CD4-positive, alpha-beta T cell treated with Interleukin-12 subunit alpha and Interleukin-12 subunit beta, for 1 hour (primary cell): ENCODE results near the gene SPATA13.
"Not testable (repeated sequence)": the region's sequence is repeated elsewhere in the genome, so short reads cannot be mapped to it uniquely, and the experiment has no call there.

Source experiments
- DNase-seq: peaks from one replicate; pipeline ENCODE4 v3.0.0-alpha.2; 2020

SPATA13 gene

DNA sequence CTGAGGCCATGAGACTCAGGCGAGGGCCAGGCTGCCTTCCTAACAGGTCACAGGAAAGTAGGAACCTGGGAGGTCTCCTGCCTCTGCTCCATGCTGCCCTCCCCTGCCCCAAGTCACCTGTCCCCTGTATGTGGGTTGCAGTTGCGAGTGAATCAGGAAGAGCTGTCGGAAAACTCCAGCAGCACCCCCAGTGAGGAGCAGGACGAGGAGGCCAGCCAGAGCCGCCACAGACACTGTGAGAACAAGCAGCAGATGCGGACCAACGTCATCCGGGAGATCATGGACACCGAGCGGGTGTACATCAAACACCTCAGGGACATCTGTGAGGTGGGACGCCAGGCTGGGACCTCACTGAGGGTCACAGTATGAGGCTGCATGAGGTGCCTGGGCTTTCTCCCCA is 126.1 kb downstream of the SPATA13 start:
- no peak for DNase-seq

DNA sequence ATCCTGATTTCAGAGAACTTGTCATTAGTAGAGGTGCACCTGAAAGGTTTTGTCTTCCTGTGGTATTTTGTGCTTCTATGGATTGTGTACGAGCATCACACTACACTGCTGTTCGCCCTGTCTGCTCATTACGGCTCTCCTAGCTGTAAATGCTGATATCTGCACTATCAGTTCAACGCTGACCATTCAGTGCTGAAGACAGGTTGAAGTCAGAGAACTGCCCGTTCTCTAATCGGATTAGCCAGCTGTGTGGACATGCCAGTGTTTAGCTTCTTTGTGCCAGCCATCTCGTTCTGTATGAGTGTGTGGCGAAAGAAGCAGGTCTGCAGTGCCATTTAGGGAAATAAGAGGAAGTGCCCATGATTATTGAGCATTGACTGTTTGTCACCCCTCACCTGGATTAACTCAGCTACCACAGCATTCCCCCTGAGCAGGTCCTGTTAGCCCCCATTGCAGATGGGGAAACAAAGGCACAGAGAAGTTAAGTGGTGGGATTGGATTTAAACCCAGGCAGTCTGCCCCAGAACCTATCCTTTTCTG is 127.3 kb downstream of the SPATA13 start:
- no peak for DNase-seq

DNA sequence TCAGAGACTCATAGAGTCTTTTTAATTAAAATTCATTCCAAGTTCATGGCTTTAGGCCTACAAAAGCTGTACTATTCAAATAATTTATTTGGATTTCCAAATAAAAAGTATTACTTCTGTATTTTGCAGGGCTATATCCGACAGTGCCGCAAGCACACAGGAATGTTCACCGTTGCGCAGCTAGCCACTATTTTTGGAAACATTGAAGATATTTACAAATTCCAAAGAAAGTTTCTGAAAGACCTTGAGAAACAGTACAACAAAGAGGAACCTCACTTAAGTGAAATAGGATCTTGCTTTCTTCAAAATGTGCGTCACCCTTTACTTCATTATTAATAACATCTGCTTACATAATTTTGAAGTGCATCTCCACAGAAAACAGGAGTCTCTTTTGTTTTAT is 128.3 kb downstream of the SPATA13 start:
- no peak for DNase-seq

- DNase-seq = no peak
These were observed 129.9 kb downstream of the SPATA13 start for GRCh38 chr13:24290280-24290932.

GRCh38 chr13:24292481-24292880 is 132.0 kb downstream of the SPATA13 start:
- DNase-seq = no peak

GRCh38 chr13:24293746-24294145 is 133.2 kb downstream of the SPATA13 start:
- no peak for DNase-seq

DNA sequence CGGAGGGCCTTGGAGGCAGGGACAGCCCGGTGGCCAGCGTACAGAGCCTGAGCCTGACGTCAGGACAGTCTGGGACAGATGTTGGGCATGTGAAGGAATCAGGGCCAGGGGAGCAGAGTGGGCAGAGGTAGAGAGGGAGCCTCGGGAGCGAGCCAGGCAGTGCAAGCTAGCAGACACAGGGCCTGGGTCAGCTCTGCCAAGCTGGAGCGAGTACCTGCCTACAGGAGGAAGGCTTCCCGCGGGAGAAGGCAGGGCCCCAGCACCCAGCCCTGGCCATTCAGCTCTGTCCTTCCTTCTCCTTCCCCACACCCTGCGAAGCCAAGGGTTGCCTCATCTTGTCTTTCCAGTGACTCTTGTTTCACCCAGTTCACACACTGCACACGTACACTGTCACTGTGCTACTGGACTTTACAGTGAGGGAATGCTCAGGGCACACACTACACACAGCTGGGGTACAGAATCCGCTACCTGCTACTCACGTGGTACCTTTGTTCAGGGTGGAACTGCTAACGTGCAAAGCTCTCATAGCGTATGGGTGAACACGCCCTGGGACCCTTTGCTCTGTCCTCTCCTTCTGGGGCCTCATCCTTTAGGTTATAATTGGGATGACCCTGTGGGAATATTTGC is 139.1 kb downstream of the SPATA13 start:
- no peak for DNase-seq

GRCh38 chr13:24301434-24301833 is 140.9 kb downstream of the SPATA13 start:
- no peak for DNase-seq

DNA sequence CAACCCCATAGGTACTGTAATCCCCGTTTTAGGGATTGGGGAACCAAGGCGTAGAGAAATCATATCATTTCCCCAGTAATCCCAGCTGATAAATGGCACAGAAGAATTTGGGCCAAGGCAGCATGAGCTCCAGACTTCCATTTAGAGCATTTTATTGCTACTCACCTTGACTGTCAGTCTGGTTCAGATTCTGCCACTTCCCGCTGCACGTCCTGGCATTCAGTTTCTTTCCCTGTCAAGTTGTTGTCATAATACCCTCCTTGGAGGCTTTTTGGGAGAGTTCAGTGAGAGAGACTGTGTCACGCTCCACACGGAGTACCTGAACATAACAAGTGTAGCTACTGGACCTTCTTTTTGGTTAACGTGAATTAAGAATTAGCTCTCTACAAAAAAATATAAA is 141.4 kb downstream of the SPATA13 start:
- no peak for DNase-seq

DNA sequence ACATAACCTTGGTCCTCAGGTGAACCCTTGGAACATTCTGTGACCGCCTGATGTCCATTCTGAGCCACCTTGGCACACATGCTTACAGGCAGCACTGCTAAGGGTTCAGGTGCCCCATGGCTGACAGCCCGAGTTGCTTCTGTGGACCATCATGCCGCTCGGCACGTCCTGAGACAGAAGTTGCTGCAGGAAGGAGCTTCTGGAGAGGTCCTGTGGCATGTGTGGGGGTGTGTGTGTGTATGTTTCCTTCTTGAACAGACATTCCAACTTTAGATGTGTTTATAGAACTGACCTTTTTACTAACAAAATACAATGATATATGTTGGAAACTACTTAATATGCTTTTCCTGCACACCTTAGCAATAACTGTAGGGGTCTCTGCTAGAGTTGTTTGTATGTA is 144.1 kb downstream of the SPATA13 start:
- DNase-seq = no peak

DNA sequence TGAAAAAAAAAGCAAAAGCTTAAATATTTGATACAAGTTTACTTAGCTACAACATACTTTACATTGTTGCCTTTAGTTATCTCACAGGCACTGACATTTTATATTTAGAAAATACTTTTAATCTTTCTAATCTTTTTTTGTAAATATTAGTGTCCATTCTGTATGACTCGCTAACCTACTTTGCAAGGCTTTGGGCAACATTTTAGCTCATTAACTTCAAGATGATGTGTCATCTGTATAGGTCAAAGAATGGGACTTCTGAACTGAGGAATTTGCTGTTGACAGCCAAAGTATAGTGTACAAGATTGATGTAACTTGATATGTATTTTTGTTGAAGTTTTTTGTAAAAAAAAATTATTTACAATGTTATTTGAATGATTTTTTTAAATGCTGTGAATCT is 146.1 kb downstream of the SPATA13 start:
- DNase-seq = no peak

DNA sequence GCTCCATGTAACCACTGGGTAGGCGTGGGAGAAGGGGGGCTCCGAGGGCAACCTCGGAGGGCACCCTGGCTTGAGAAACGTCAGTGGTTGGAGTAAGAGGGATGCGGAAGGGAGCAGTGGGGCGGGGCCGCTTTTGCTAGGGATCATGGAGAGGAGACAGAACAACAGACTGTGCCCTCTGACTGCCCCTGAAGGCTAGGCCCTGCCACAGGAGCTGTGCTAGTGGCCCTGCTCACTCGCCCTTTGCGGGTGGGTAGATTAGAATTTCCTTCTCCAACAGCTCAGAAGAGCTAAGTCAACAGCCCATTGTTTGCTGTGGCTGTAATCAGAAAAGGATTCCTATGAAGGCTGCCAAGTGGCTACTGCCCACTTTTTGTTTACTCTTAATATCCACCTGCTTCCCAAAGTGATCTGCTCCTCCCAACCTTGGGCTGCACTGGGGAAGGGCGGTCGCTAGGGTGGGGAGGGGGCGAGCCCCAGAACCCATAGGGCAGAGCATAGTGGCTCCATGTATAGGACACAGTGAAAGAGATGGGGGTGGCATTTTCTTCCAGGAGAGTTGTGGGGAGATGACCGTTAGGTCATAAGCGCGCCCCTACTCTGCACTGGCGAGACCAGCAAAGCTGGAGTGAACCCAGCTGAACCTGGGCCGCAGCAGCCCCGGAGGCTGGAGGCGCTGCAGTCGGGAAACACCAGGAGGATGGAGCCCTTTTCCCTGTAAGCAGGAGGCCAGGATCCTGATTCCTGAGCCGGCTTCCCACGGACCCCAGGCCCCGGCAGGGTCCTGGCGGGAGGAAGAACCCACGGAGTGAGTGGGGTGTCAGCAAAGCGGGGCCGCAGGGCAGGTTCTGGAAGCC is 146.9 kb downstream of the SPATA13 start:
- DNase-seq = no peak

DNA sequence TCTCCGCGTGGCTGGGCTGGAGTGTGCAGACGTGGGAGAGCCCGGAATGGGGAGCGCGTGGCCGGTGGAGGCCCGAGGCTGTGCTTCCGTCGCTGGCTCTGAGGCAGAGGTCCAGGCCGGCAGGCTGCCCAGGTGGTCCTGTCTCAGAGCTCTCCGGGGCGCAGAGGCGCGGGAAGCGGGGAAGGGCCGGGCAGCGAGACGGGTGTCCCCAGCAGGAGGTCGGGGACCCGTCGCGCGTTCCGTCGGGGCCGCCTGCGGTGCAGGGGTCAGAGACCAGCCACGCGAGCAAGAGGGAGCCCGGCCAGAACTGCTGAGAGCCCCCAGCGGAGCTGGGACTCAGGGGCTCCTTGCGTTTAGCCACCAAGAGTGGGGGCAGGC is 147.5 kb downstream of the SPATA13 start:
- DNase-seq = no peak

GRCh38 chr13:24308488-24309020 is 148.0 kb downstream of the SPATA13 start:
- no peak for DNase-seq

- DNase-seq = not testable (repeated sequence)
These were observed 148.8 kb downstream of the SPATA13 start, which contains the start of gene C1QTNF9 for GRCh38 chr13:24309300-24309699. Gene C1QTNF9, plus strand, starts transcription at chr13:24309580. Its CDS starts 6,424 bp downstream, at chr13:24316004.

DNA sequence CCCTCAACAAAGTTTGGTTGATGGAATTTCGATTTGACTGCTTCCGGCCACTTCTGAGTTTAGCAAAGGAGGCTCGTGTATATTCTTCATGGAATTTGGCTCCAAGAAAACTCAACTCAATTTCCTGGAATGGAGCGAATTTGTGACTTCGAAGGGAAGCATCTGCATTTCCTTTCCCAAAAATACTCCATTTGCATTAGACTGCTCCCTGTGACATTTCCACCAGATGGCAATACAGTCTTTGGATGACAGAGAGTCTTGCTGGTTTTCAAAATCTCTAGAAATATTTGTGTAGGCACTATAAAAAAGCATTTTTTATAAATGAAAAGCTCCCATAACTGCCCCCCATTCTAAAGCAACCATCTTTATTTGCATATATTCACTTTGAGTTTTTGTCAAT is 152.9 kb downstream of the SPATA13 start:
- DNase-seq = no peak

GRCh38 chr13:24317835-24318234 is 157.3 kb downstream of the SPATA13 start:
- DNase-seq = not testable (repeated sequence)

- not testable (repeated sequence) for DNase-seq
These were observed 158.4 kb downstream of the SPATA13 start for GRCh38 chr13:24318878-24319277.

- DNase-seq = not testable (repeated sequence)
These were observed 159.1 kb downstream of the SPATA13 start for GRCh38 chr13:24319641-24320040.

DNA sequence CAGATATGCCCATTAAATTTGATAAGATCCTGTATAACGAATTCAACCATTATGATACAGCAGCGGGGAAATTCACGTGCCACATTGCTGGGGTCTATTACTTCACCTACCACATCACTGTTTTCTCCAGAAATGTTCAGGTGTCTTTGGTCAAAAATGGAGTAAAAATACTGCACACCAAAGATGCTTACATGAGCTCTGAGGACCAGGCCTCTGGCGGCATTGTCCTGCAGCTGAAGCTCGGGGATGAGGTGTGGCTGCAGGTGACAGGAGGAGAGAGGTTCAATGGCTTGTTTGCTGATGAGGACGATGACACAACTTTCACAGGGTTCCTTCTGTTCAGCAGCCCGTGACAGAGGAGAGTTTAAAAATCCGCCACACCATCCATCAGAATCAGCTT is 160.9 kb downstream of the SPATA13 start:
- not testable (repeated sequence) for DNase-seq

- DNase-seq = not testable (repeated sequence)
These were observed 161.9 kb downstream of the SPATA13 start for GRCh38 chr13:24322470-24322869.

GRCh38 chr13:24323036-24323738 is 162.7 kb downstream of the SPATA13 start:
- DNase-seq = no peak

DNA sequence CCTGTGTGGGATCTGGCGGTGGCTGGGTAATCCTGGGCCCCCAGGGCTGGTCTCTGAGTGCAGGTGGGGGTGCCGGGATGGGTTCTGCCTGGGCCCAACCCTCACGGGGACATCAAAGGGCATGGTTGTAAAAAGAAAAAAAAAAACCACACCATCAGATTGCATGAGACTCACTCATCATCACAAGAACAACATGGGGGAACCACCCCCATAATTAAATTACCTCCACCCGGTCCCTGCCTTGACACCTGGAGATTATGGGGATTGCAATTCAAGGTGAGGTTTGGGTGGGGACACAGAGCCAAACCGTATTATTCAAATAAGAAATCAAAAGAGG is 163.2 kb downstream of the SPATA13 start:
- no peak for DNase-seq
